CD4-positive, alpha-beta T cell treated with Interleukin-15 for 1 hour (primary cell): ENCODE data around the gene ST8SIA4.

Source experiments
- DNase-seq: peaks from one replicate; pipeline ENCODE4 v3.0.0-alpha.2; 2020

The ST8SIA4 gene

DNA sequence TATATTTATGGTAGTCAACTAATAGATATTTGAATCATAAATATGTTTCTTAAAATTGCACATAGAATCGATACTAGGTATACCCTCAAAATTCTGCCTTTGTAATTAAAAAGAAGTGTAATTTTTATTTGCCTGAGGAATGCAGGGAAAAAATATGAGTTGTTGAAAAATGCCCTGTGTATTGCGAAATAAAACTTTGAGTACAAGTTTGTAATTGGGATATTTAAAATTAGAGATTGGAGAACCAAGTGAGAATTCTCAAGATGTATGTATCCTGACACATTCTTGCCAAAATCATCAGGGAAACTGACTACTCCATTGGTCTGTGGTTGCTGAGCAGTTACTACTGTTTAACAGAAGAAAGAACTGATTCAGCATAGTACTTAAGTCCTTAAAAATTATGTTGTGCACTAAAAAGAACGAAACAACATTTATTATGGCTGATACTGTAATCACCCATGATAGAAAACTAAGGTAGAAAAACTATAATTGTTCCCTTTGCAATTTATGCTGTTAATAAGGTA lies 36.0 kb downstream of the ST8SIA4 start:
- no peak for DNase-seq

DNA sequence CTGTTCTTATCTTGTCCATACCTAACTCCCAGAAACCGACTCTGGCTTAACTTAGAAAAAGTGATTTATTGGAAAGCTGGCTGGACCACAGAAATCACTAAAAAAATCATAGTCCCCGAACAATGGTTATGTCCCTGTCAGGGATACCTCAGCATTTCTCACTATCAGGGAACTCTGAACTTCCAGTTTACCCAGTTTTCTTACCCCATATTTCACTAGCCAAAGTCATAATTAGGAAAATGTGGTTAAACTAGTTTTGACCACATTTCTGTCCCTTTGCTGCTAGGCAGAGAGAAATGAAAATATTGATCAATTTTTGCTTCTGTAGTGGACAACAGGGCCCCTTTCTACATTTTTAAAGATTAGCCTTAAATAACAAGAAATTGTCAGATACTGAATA lies 38.2 kb downstream of the ST8SIA4 start:
- DNase-seq = no peak

DNA sequence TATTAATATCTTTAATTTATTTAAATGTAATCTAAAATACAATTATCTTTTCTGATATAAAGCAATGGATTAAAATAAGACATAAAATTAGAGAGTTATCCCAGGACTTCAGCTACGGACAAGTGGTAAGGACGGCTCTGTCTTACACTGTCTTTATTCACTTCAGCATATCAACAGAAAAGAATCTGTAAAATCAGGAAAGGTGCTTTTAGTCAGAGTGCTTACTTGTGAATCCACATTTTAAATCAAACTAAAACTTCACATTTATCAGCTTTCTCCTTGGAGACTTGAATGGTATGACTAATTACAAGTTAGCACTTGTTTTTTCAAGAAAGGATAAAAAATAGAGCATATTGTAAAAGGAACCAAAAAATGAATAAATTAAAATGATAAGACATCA lies 39.3 kb downstream of the ST8SIA4 start:
- no peak for DNase-seq

DNA sequence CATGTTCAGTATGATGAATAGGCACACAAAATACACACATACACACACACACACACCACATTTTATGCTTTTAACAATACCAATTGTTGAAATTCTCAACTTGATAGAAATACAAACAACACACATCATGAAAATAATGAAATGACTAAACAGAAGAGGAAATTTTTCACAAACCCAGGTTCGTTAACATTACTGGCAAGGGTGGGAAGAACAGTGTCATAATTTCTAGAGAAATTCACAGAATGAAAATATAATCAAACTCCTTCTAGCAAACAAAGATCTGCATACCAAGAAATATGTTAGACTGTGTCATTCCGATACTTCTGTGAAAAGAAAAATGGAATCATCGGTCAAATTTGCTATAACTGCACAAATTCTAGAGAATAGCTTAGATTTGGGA lies 41.9 kb downstream of the ST8SIA4 start:
- no peak for DNase-seq

DNA sequence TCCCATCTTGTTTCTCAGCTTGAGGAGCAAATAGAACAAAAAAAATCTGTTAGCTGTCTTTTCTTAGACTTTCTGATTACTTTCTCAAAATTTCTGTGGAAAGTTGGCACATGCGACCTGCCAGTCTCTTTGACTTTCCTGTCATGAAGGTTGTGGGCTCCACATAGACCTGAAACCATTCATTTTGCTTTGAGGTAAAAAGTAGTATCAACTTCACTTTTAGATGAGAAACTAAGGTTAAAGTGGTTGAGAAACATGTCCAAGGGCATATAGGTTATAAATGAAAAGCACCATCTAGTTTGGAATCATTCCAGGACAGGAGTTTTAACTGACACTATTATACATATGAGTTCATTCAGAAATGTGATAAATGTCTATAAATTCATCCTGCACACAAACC lies 42.7 kb downstream of the ST8SIA4 start:
- DNase-seq = no peak

DNA sequence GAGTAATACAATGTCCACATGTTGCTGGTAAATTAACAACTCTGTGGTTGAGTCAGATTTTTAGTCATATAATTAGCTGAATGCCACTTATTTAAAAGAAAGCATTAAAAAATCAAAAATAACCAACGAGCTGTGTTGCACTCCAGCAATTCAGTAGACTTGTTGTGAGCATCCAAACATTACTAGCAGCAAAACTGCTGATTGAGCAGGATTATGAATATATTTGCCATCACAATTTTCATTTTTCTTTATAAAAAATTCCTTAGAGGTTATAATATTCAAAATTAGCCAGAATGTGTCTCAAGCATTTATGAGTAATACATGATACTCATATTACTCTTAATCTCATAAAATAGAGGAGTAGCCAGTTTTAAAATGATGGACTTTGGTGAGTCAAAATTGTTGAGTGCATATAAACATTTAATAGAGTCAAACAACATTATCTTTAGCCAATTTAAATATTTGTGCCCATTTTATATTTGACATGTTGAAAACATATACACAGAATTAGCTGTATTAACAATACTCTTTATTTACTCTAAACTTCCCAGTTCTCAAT lies 44.0 kb downstream of the ST8SIA4 start:
- DNase-seq = no peak

DNA sequence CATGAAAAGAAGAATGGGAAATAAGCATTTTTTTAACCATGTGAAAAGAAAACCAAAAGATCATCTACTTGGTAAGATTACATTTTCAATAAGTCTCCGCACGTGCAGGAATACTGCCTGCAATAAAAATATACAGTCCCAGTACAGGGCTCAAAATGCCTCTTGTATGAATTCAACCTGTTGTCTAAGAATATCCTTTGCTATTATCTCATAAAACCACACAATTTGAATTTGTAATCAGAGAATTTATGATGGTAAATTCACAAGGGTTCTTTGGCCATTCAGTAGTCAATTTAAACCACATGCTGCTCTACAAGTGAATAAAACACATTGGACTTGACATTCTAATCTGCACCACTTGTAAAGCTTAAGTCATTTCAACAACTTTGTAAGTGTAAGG lies 46.6 kb downstream of the ST8SIA4 start:
- no peak for DNase-seq

DNA sequence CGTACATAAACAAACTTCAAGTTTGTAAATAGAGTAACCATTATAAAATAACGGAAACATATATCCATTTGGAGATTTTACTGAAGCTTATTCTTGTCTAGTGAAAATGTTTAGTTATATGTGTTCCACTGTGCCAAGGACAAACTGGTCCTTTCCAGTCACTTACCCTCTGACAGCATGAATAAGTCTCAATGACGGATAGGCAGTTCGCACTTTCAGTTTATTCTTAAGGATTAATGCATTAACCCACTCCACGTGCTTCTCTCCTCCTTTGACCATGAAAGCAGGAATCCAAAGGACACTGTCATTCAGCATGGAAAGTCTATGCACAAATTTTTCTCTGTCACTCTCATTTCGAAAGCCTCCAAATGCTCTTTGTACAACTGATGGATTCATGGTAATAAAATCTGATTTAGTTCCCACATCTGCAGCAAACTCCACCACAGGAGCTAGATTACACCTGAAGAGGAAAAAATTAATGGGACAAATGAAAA lies 47.1 kb downstream of the ST8SIA4 start:
- no peak for DNase-seq

DNA sequence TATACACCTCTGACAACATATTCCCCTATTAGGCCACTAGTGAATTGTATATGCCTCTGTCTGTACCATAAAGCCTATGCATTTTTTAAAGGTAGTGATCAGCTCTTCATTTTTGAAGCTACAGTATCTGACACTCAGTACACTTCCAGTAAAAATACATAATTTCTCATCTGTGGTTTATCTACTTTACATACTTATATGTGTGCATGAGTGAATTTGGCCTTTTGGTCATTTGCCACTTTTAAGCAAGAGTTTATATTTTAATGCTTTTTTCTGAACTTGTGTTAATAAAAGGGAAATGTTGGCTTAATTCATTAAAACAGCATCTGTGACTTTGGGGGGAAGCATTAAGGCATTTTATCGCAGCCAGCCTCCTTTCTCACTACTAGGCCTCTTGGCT lies 47.8 kb downstream of the ST8SIA4 start:
- no peak for DNase-seq

DNA sequence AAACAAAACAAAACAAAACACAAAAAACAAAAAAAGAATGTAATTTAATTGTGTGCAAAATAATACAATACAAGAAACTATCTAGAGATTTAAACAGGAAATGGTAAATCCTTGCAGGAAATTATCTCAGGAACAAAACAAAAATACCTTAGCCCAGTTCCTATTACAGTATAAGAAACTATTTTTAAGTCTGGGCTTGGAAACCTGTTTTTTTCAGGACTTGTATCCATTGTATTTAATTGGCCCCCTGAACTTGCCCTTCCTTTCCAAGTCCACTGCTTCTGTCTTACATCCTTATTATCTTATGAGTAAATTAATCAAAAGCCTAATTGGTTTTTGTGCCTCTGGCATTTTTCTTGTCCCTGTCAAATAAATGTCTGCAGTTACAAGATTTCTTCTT lies 48.5 kb downstream of the ST8SIA4 start:
- DNase-seq = no peak

DNA sequence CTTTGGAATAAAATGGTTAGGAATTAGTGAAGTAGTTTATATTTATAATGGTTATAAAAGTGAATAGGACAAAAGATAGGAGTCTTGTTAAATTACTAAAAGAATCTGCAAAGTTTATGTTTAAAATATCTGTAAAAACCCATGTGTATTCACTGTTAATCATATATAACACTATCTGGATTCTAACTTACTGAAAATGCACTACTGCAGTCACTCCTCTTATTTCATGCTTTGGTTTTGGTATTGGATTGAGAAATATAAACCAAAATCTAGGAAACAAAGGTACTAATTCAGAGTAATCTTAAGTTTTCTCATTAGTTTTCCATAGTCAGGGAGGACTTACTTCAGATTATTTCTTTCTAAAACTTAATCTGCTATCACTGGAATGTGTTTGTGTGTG lies 49.5 kb downstream of the ST8SIA4 start:
- no peak for DNase-seq

DNA sequence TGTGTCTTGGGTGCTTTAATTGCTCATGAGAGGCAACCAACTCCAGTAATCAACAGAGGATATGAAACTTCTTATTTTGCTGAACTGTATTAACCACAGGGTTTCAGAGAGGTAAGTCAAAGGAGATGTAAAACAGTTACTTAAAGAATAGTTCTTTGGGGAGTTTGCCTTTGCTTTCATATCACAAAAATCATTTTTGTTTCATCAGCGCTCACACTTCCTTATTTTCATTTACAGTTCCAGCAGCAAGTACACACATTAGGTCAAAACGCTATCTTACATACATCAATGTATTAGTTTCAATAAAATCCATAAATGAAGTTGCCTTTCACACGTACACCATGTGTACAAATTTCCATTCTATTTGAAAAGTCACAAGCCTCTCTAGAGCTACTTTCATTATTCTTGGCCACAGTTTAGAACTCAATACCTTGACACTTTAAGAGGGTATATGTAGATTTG lies 50.1 kb downstream of the ST8SIA4 start:
- DNase-seq = no peak

DNA sequence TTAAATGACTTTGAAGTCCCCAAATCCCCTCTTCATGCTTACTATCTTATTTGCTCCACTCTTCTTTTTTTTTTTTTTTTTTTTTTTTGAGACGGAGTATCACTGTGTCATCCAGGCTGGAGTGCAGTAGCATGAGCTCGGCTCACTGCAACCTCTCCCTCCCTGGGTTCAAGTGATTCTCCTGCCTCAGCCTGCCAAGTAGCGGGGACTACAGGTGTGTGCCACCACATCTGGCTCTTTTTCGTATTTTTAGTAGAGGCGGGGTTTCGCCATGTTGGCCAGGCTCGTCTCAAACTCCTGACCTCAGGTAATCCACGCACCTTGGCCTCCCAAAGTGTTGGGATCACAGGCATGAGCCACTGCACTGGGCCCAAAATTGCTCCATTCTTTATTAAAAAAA lies 51.0 kb downstream of the ST8SIA4 start:
- DNase-seq = no peak

DNA sequence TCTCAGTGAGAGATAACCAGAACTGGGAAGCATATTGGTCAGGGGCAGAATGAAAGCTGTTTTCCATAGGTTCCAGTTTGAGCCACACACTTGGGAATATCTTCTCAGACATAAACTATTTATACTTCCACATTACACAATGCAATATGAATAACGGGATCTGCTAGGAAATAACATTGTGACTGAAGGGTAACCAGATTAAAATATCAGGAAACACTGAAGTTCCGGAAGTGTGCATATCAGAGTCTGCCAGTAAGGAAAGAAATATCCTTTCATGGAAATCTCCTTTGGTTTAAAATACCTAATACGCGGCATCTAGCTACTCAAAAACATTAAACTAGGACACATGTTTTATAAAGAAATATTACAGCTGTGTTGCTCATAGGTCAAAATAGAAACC lies 56.3 kb downstream of the ST8SIA4 start:
- DNase-seq = no peak

DNA sequence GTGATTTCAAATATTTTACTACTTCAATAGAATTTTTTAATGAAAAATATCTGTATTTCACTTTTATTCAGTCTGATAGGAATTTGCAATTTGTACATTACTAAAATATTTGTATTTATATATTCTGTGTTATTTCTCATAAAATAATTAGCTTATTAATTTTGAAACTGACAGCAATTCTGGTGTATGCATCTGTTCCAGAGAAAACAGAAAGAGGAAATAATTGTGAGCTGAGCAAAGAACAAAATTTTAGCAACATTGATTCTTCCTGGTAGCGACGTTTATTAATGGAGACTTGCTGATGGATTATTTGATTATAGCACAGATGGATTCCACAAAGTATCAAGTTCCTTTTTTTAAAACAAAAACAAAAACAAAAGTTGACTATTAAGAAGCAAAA lies 61.0 kb downstream of the ST8SIA4 start:
- DNase-seq = no peak

DNA sequence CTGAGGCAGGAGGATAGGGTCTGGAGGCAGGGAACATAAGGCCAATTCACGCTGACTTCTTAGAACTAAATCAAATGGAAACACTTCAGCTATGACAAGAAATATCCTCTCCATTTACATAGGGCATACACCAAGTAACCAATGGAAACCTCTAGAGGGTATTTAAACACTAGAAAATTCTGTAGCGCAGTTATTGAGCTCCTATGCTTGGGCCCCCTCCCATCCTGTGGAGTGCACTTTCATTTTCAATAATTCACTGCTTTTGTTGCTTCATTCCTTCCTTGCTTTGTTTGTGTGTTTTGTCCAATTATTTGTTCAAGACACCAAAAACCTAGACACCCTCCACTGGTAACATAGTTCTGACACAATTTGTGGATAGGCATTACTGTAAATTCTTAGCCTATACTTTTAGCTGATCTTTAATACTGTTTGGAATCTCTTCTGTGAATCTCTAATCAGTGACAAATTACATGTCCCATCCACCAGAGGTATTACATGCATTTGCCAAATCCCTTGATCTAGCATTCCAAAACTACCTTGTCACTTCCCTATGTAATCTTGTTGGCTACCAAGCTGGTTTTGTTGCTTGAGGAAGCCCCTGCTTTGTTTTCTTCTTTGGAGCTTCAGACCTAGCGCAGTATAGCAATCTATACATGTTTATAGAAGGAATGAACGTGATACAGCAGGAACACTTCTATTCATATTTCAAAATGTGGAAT lies 61.6 kb downstream of the ST8SIA4 start:
- no peak for DNase-seq

DNA sequence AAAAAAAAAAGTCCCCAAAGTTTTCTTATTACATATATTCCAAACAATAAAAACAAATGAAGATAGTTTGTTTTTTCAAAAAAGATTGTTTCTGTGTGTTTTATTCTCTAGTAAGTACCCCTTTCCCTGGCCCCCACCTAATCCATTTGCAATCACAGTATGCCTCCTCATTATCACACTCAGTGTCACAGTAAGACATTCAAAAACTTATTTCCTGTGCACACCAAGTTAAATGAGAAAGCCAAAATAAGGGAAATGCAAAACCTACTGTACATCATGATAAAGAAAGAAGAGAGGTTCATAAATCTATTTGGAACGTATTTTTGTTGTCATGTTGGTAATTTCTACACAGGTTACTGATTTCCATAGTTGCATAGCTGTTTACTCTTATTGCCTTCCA lies 62.3 kb downstream of the ST8SIA4 start:
- DNase-seq = no peak

DNA sequence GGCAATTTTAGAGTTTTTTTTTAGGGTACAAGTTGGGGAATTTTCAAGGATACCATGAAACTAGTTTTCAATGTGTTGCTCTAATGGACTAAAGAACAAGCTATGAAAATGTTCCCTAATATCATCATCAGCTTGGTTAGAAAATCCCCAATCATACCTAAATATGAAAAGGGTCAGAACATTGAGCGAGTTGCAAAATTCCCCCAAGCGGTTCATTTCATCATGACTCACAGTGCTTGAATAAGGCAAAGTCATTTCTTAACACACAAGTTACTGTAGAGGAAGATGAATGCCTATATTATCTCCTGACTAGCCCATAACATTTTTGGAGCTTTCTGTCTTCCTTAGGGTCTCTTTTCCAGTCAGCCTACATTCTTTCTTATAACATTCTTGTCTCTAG lies 62.7 kb downstream of the ST8SIA4 start:
- DNase-seq = peak; percentile 39

DNA sequence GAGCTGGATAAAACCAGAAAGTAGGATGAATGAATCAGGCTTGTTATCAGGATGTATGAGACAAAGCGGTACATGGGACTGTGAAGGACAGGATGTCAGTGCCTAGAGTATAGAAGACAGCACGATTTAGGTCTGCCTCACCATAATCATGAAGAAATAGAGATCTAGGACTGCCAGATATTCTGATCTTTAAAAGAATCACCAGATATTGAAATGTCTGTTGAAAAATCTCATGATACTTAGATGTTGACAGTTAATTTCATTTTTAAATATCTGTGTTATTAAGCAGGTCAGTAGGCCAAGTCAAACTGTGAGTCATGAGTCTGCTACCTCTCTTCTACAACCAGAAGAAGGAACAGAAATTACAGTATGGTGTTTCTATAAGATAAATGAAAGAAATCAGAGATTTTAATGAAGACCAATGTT lies 65.0 kb downstream of the ST8SIA4 start:
- no peak for DNase-seq

DNA sequence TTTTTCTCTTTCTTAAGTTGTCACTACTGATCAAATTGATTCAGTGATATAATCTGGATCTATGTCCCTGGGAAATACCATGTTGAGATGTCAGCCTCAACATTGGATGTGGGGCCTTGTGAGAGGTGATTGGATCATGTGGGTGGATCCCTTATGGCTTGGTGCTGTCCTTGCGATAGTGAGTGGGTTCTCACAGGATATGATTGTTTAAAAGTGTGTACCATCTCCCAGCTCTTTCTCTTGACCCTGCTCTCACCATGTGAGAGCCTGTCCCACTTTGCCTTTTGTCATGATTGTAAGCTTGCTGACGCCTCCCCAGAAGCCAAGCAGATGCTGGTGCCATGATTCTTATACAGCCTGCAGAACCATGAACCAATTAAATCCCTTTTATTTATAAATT lies 68.6 kb downstream of the ST8SIA4 start:
- DNase-seq = no peak

DNA sequence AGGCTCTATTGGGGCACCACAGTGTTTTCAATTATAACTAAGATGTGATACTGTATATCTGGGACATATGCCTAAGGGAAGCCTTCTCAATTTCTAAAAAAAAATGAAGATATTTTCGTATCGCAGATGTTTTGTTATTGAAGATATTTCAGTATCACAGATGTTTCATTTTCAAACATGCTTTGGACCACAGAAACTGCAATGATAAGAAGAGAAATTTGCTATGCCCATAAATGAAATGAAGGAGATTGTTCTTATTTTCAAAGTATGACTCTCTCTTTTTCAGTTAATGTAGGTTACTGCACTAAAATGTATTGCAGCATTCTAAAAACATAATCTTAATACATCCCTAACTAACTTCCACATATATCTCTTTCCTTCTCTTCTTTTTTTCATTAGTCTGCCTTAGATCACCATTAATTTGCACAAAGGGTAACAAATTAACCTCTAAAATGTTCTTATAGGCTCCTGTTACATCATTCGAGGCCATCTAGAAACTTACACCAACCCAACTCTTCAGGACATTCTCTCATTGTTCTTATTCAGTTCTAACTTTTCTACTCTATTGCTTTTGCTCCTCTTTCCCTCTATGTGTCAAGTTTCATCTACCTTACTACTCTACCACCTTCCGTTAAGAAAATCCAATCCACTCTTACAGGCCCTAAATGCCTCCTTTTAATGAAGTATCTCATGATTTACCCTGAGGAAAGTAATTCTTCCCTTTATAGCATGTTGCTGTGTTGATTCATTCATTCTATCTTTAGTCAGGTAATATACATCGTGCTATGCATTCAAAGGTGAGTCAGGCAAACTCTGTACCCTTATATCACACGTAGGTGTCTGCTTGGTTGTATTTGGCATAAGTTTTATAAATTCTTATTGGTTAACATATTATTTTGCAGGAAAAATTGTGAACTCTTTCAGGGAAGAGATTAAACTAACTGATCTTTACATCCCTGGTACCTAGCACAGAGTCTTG lies 70.5 kb downstream of the ST8SIA4 start:
- no peak for DNase-seq

DNA sequence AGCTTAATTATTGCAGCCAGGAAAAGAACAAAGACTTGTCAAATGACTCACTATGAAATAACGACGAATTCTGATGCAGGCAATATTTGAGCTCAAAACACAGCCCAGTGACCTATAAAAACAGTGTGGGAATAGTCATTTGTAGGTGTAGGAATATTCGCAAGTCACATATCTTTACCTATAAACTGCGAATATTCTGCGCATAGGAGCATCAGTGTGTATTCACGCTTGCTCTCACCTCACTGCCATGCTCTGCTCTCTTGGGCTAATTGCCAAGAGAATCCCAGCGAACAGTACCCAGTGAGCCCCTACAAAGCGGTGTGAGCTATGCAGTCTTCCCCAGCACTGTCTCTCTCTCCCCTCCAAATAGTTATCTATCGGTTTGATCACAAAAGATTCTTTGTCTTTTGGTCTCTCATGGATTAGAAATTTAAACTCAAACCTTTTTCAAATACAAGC lies 74.2 kb downstream of the ST8SIA4 start:
- no peak for DNase-seq
